Measurements from ENCODE around the gene CACNA1S. TPM values are rescaled to one million over a fixed set of nuclear protein-coding genes. Genes with fewer than 3 reads are reported as not detected.

CACNA1S gene
- total RNA-seq, 1 experiment from 2014 or later: not detected

GRCh38 chr1:201009962-201010645 lies 102.1 kb downstream of the CACNA1S start:
- ChIA-PET POLR2A (no interaction called here), CTCF (interaction anchor here (0.6 to 1.0 kb wide), 2 partner anchors 11 to 38 kb away, joined by 3 to 4 read pairs; no protein-coding TSS in a partner anchor)
- Histone ChIP-seq H3K4me1 (ENCODE audit: control insufficient read depth, insufficient read depth, low read length) (no peaks in the 10 kb centered on the region), H3K4me3 (ENCODE audit: low read depth in 2 of 2, low read length in 2 of 2) (no peak overlapping the region), H3K27ac (ENCODE audit: low read length) (no peak overlapping the region), H3K9me3 (ENCODE audit: control insufficient read depth, insufficient read depth, low read depth, low read length) (no peaks in the 10 kb centered on the region), H3K27me3 (ENCODE audit: control insufficient read depth, insufficient read depth, low read length) (no peaks in the 10 kb centered on the region; the same call in 1 of the 2 replicates), H3K36me3 (ENCODE audit: control insufficient read depth, insufficient read depth, low read length) (no peaks in the 10 kb centered on the region)
- BruUV-seq (replicated peaks): no TSS peak
- TF ChIP-seq POLR2AphosphoS5 (IDR thresholded peaks at IDR 0.05; ENCODE audit: low read depth, low read length) (no peak), CTCF (IDR thresholded peaks at IDR 0.05) (no peak), SIN3A (IDR thresholded peaks at IDR 0.05; ENCODE audit: borderline replicate concordance, insufficient read depth, low read depth, low read length) (no peak), TCF7L2 (IDR thresholded peaks at IDR 0.05; ENCODE audit: low read depth, low read length) (no peak)
- TF ChIP-seq, protein P1, sequence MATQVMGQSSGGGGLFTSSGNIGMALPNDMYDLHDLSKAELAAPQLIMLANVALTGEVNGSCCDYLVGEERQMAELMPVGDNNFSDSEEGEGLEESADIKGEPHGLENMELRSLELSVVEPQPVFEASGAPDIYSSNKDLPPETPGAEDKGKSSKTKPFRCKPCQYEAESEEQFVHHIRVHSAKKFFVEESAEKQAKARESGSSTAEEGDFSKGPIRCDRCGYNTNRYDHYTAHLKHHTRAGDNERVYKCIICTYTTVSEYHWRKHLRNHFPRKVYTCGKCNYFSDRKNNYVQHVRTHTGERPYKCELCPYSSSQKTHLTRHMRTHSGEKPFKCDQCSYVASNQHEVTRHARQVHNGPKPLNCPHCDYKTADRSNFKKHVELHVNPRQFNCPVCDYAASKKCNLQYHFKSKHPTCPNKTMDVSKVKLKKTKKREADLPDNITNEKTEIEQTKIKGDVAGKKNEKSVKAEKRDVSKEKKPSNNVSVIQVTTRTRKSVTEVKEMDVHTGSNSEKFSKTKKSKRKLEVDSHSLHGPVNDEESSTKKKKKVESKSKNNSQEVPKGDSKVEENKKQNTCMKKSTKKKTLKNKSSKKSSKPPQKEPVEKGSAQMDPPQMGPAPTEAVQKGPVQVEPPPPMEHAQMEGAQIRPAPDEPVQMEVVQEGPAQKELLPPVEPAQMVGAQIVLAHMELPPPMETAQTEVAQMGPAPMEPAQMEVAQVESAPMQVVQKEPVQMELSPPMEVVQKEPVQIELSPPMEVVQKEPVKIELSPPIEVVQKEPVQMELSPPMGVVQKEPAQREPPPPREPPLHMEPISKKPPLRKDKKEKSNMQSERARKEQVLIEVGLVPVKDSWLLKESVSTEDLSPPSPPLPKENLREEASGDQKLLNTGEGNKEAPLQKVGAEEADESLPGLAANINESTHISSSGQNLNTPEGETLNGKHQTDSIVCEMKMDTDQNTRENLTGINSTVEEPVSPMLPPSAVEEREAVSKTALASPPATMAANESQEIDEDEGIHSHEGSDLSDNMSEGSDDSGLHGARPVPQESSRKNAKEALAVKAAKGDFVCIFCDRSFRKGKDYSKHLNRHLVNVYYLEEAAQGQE (IDR thresholded peaks at IDR 0.05; ENCODE audit: insufficient read depth in 1 of 2, low read depth in 2 of 2, low read length in 1 of 2): no peak
- ATAC-seq (no peak), DNase-seq (ENCODE audit: low read depth, low spot score) (no peak)
- intact Hi-C loops (cut with micrococcal nuclease; ENCODE audit: unreplicated experiment): no loop called here
- in situ Hi-C loops (cut with HindIII; ENCODE audit: low pct_unique_long_range_greater_than_20kb, low sequenced_read_pairs): no loop called here

GRCh38 chr1:201008666-201009360 lies 103.4 kb downstream of the CACNA1S start:
- CTCF ChIA-PET: no interaction called here
- in situ Hi-C loops (cut with HindIII; ENCODE audit: low pct_unique_long_range_greater_than_20kb, low sequenced_read_pairs): no loop called here
- no TSS peak for BruUV-seq (replicated peaks)

More at GRCh38 chr1:201008666-201009360, 103.4 kb downstream of the CACNA1S start:
- Histone ChIP-seq H3K36me3 (ENCODE audit: control insufficient read depth, insufficient read depth, low read length) (no peaks in the 10 kb centered on the region), H3K4me1 (ENCODE audit: control insufficient read depth, insufficient read depth, low read length) (no peaks in the 10 kb centered on the region), H3K27me3 (ENCODE audit: control insufficient read depth, insufficient read depth, low read length) (no peaks in the 10 kb centered on the region), H3K4me3 (ENCODE audit: low read depth in 2 of 2, low read length in 2 of 2) (no peak overlapping the region), H3K9me3 (ENCODE audit: control insufficient read depth, insufficient read depth, low read depth, low read length) (no peaks in the 10 kb centered on the region), H3K27ac (ENCODE audit: low read length) (no peak overlapping the region)
- POLR2A ChIA-PET: no interaction called here
- ATAC-seq (no peak), DNase-seq (ENCODE audit: low read depth, low spot score) (no peak)
- intact Hi-C loops (cut with micrococcal nuclease; ENCODE audit: unreplicated experiment): no loop called here
- TF ChIP-seq TCF7L2 (IDR thresholded peaks at IDR 0.05; ENCODE audit: low read depth, low read length) (no peak), SIN3A (IDR thresholded peaks at IDR 0.05; ENCODE audit: borderline replicate concordance, insufficient read depth, low read depth, low read length) (no peak), POLR2AphosphoS5 (IDR thresholded peaks at IDR 0.05; ENCODE audit: low read depth, low read length) (no peak), CTCF (IDR thresholded peaks at IDR 0.05) (no peak)
- TF ChIP-seq, protein P1 (IDR thresholded peaks at IDR 0.05; ENCODE audit: insufficient read depth in 1 of 2, low read depth in 2 of 2, low read length in 1 of 2): no peak

Measured in Panc1 (cell line).